Measurements from ENCODE around the gene LIPT1. TPM values are rescaled to one million over a fixed set of nuclear protein-coding genes. Genes with fewer than 3 reads are reported as not detected.

LIPT1 gene
- total RNA-seq, 1 donor from 2014 or later = 7.1 TPM

Other genes with a start within 250 kb of the LIPT1 start
- 4.0 TPM for gene CRACDL, start 218.7 kb upstream of the LIPT1 start, total RNA-seq
- 0.30 TPM for gene C2orf15, start 13.3 kb upstream of the LIPT1 start, total RNA-seq
- 4.7 TPM for gene TSGA10, start within 50 bp of the LIPT1 start, total RNA-seq
- 13.8 TPM for gene MITD1, start 26.1 kb downstream of the LIPT1 start, total RNA-seq
- gene MRPL30, start 26.2 kb downstream of the LIPT1 start, total RNA-seq = 38.0 TPM
- gene LYG2, start 100.7 kb downstream of the LIPT1 start, total RNA-seq = not detected
- 0.77 TPM for gene LYG1, start 146.2 kb downstream of the LIPT1 start, total RNA-seq
- 20.8 TPM for gene TXNDC9, start 181.4 kb downstream of the LIPT1 start, total RNA-seq
- gene EIF5B, start 182.4 kb downstream of the LIPT1 start, total RNA-seq = 89.4 TPM